Neural cell (in vitro differentiated cells): Measurements from ENCODE around the gene NKIRAS1. TPM values are rescaled to one million over a fixed set of nuclear protein-coding genes. Genes with fewer than 3 reads are reported as not detected.
"Not testable (repeated sequence)": the region's sequence is repeated elsewhere in the genome, so short reads cannot be mapped to it uniquely, and the experiment has no call there.

ENCODE experiments used
- H2AFZ ChIP-seq: fragments of 200-600, 300-800 bp; sonication (generic), shearing (Covaris generic); 2 replicates; pipeline ENCODE4 v1.6.0; 2014; ENCODE audit warnings: low read depth, mild to moderate bottlenecking, antibody characterized with exemption, low read length, moderate library complexity
- H3F3A ChIP-seq: fragments of 200-600 bp; shearing (Covaris generic); 2 replicates; pipeline ENCODE4 v1.6.1; 2016; ENCODE audit warnings: mild to moderate bottlenecking, moderate library complexity, mixed read lengths, antibody characterized with exemption, low read length; ENCODE audit not compliant: insufficient read depth, poor library complexity, severe bottlenecking
- H3K27ac ChIP-seq: fragments of 200-600, 300-800 bp; sonication (generic), shearing (Covaris generic); 2 replicates; pipeline ENCODE4 v1.5.1; 2014; ENCODE audit warnings: mild to moderate bottlenecking, low read length, moderate library complexity
- H3K27me3 ChIP-seq: fragments of 300-800, 200-600 bp; sonication (generic), shearing (Covaris generic); 2 replicates; pipeline ENCODE4 v1.6.0; 2014; ENCODE audit warnings: mild to moderate bottlenecking, low read depth, low read length, moderate library complexity; ENCODE audit not compliant: insufficient read depth
- H3K36me3 ChIP-seq: fragments of 300-800, 200-600 bp; sonication (generic), shearing (Covaris generic); 2 replicates; pipeline ENCODE4 v1.5.1; 2014; ENCODE audit warnings: mild to moderate bottlenecking, antibody characterized with exemption, low read length, moderate library complexity; ENCODE audit not compliant: insufficient read depth
- H3K4me2 ChIP-seq: fragments of 300-800, 200-600 bp; sonication (generic), shearing (Covaris generic); 2 replicates; pipeline ENCODE4 v1.6.0; 2014; ENCODE audit warnings: mild to moderate bottlenecking, low read length
- H3K4me3 ChIP-seq: fragments of 300-800, 200-600 bp; sonication (generic), shearing (Covaris generic); 2 replicates; pipeline ENCODE4 v1.5.1; 2014; ENCODE audit warnings: mild to moderate bottlenecking, low read length, moderate library complexity
- H3K79me2 ChIP-seq: fragments of 200-600 bp; shearing (Covaris generic); replicated peaks from 2 replicates; pipeline ENCODE4 v1.6.0; 2014; ENCODE audit warnings: mild to moderate bottlenecking, low read length, moderate library complexity; ENCODE audit not compliant: insufficient read depth
- H3K9ac ChIP-seq: fragments of 300-800, 200-600 bp; sonication (generic), shearing (Covaris generic); 2 replicates; pipeline ENCODE4 v1.6.1; 2016; ENCODE audit warnings: mild to moderate bottlenecking, low read length, mixed read lengths
- H3K9me2 ChIP-seq: fragments of 200-600 bp; shearing (Covaris generic); 2 replicates; pipeline ENCODE4 v1.6.1; 2016; ENCODE audit warnings: mild to moderate bottlenecking, low read length, mixed read lengths; ENCODE audit not compliant: insufficient read depth
- H3K9me3 ChIP-seq: fragments of 200-600, 300-800 bp; sonication (generic), shearing (Covaris generic); 2 replicates; pipeline ENCODE4 v1.6.1; 2016; ENCODE audit warnings: mild to moderate bottlenecking, mixed run types, low read length, moderate library complexity, mixed read lengths
- H4K20me1 ChIP-seq: fragments of 200-600 bp; shearing (Covaris generic); 2 replicates; pipeline ENCODE4 v1.6.1; 2016; ENCODE audit warnings: mild to moderate bottlenecking, mixed run types; ENCODE audit not compliant: insufficient read depth
- CTCF ChIP-seq: fragments of 450-650 bp; IDR thresholded peaks from 2 replicates; pipeline ENCODE4 v1.5.1; 2014; ENCODE audit warnings: antibody characterized with exemption, mild to moderate bottlenecking, moderate library complexity; ENCODE audit not compliant: poor library complexity, severe bottlenecking
- EP300 ChIP-seq: fragments of 450-650 bp; conservative IDR thresholded peaks from 2 replicates; pipeline ENCODE4 v1.6.1; 2014; ENCODE audit warnings: antibody characterized with exemption, mild to moderate bottlenecking, moderate library complexity; ENCODE audit not compliant: poor library complexity, severe bottlenecking
- EZH2 ChIP-seq: fragments of 200-600, 300-800 bp; shearing (Covaris generic), sonication (generic); IDR thresholded peaks from 2 replicates; pipeline ENCODE4 v1.6.1; 2014; ENCODE audit warnings: antibody characterized with exemption, low read length, borderline replicate concordance, mild to moderate bottlenecking; ENCODE audit not compliant: insufficient read depth, poor library complexity, severe bottlenecking
- MXI1 ChIP-seq: fragments of 450-650 bp; conservative IDR thresholded peaks from 2 replicates; pipeline ENCODE4 v1.6.1; 2014; ENCODE audit warnings: antibody characterized with exemption, mild to moderate bottlenecking; ENCODE audit not compliant: poor library complexity, severe bottlenecking
- POLR2AphosphoS5 ChIP-seq: IDR thresholded peaks from 2 replicates; pipeline ENCODE4 v1.6.1; 2012
- RAD21 ChIP-seq: fragments of 450-650 bp; conservative IDR thresholded peaks from 2 replicates; pipeline ENCODE4 v1.6.1; 2014; ENCODE audit warnings: antibody characterized with exemption, mild to moderate bottlenecking, moderate library complexity
- REST ChIP-seq: IDR thresholded peaks from 2 replicates; pipeline ENCODE4 v1.6.1; 2012; ENCODE audit warnings: borderline replicate concordance
- SMC3 ChIP-seq: fragments of 450-650 bp; conservative IDR thresholded peaks from 2 replicates; pipeline ENCODE4 v1.6.1; 2014; ENCODE audit warnings: antibody characterized with exemption, mild to moderate bottlenecking, moderate library complexity; ENCODE audit not compliant: poor library complexity
- TAF1 ChIP-seq: IDR thresholded peaks from 2 replicates; pipeline ENCODE4 v1.6.1; 2012; ENCODE audit warnings: low read depth
- polyA plus RNA-seq: library from polyadenylated mRNA; depleted of rRNA; stranded (reverse); fragments of >200 nt; gene quantifications from 2 replicates; pipeline ENCODE4 v1.2.3, GENCODE V29; 2014

The NKIRAS1 gene
- polyA plus RNA-seq, 1 donor from 2014 or later, result 42.1 TPM

- no peaks in the 10 kb centered on the region for H3K9me2 ChIP-seq
- H3K79me2 ChIP-seq, result peaks cover 26% of the 10 kb centered on the region
- no peaks in the 10 kb centered on the region for H4K20me1 ChIP-seq
- no peaks in the 10 kb centered on the region for H3K9me3 ChIP-seq
- H3F3A ChIP-seq, result no peaks in the 10 kb centered on the region
- H3K27me3 ChIP-seq, result no peaks in the 10 kb centered on the region
- H3K9ac ChIP-seq, result no peak overlapping the region
- H2AFZ ChIP-seq, result no peak overlapping the region
- TF ChIP-seq REST (no peak), SMC3 (no peak), CTCF (no peak), MXI1 (no peak), EZH2 (no peak), EP300 (no peak), TAF1 (no peak), POLR2AphosphoS5 (no peak), RAD21 (no peak)
- no peak overlapping the region for H3K4me2 ChIP-seq
- H3K4me3 ChIP-seq, result no peak overlapping the region
- no peak overlapping the region for H3K27ac ChIP-seq
- no peaks in the 10 kb centered on the region for H3K36me3 ChIP-seq
These were observed 57.6 kb downstream of the NKIRAS1 start for GRCh38 chr3:23859012-23859743.

GRCh38 chr3:23856286-23856685, 60.5 kb downstream of the NKIRAS1 start:
- peaks cover 16% of the 10 kb centered on the region for H3K79me2 ChIP-seq
- no peak overlapping the region for H3K4me3 ChIP-seq
- no peak overlapping the region for H3K27ac ChIP-seq
- H3F3A ChIP-seq, result no peaks in the 10 kb centered on the region
- no peaks in the 10 kb centered on the region for H3K9me3 ChIP-seq
- no peak overlapping the region for H3K4me2 ChIP-seq
- no peaks in the 10 kb centered on the region for H3K36me3 ChIP-seq
- H3K9me2 ChIP-seq, result no peaks in the 10 kb centered on the region
- H3K9ac ChIP-seq, result no peak overlapping the region
- no peaks in the 10 kb centered on the region for H3K27me3 ChIP-seq
- H4K20me1 ChIP-seq, result no peaks in the 10 kb centered on the region
- TF ChIP-seq REST, result no peak
- TF ChIP-seq CTCF, result no peak
- TF ChIP-seq EZH2, result no peak
- no peak for TF ChIP-seq RAD21
- no peak overlapping the region for H2AFZ ChIP-seq

- peaks cover 24% of the 10 kb centered on the region for H3K79me2 ChIP-seq
- H2AFZ ChIP-seq, H4K20me1 ChIP-seq, H3F3A ChIP-seq, H3K36me3 ChIP-seq, H3K4me2 ChIP-seq, H3K27ac ChIP-seq, H3K9me3 ChIP-seq, H3K27me3 ChIP-seq, H3K4me3 ChIP-seq, H3K9ac ChIP-seq, H3K9me2 ChIP-seq: not testable (repeated sequence)
These were observed 67.3 kb downstream of the NKIRAS1 start for GRCh38 chr3:23849462-23849861.
